Neural cell (in vitro differentiated cells): Measurements from ENCODE around the gene KCNH5. TPM values are rescaled to one million over a fixed set of nuclear protein-coding genes. Genes with fewer than 3 reads are reported as not detected.

Experiments
- H2AFZ ChIP-seq: fragments of 200-600, 300-800 bp; sonication (generic), shearing (Covaris generic); 2 replicates; pipeline ENCODE4 v1.6.0; 2014; ENCODE audit warnings: low read depth, mild to moderate bottlenecking, antibody characterized with exemption, low read length, moderate library complexity
- H3F3A ChIP-seq: fragments of 200-600 bp; shearing (Covaris generic); 2 replicates; pipeline ENCODE4 v1.6.1; 2016; ENCODE audit warnings: mild to moderate bottlenecking, moderate library complexity, mixed read lengths, antibody characterized with exemption, low read length; ENCODE audit not compliant: insufficient read depth, poor library complexity, severe bottlenecking
- H3K27ac ChIP-seq: fragments of 200-600, 300-800 bp; sonication (generic), shearing (Covaris generic); 2 replicates; pipeline ENCODE4 v1.5.1; 2014; ENCODE audit warnings: mild to moderate bottlenecking, low read length, moderate library complexity
- H3K27me3 ChIP-seq: fragments of 300-800, 200-600 bp; sonication (generic), shearing (Covaris generic); 2 replicates; pipeline ENCODE4 v1.6.0; 2014; ENCODE audit warnings: mild to moderate bottlenecking, low read depth, low read length, moderate library complexity; ENCODE audit not compliant: insufficient read depth
- H3K36me3 ChIP-seq: fragments of 300-800, 200-600 bp; sonication (generic), shearing (Covaris generic); 2 replicates; pipeline ENCODE4 v1.5.1; 2014; ENCODE audit warnings: mild to moderate bottlenecking, antibody characterized with exemption, low read length, moderate library complexity; ENCODE audit not compliant: insufficient read depth
- H3K4me2 ChIP-seq: fragments of 300-800, 200-600 bp; sonication (generic), shearing (Covaris generic); 2 replicates; pipeline ENCODE4 v1.6.0; 2014; ENCODE audit warnings: mild to moderate bottlenecking, low read length
- H3K4me3 ChIP-seq: fragments of 300-800, 200-600 bp; sonication (generic), shearing (Covaris generic); 2 replicates; pipeline ENCODE4 v1.5.1; 2014; ENCODE audit warnings: mild to moderate bottlenecking, low read length, moderate library complexity
- H3K79me2 ChIP-seq: fragments of 200-600 bp; shearing (Covaris generic); replicated peaks from 2 replicates; pipeline ENCODE4 v1.6.0; 2014; ENCODE audit warnings: mild to moderate bottlenecking, low read length, moderate library complexity; ENCODE audit not compliant: insufficient read depth
- H3K9ac ChIP-seq: fragments of 300-800, 200-600 bp; sonication (generic), shearing (Covaris generic); 2 replicates; pipeline ENCODE4 v1.6.1; 2016; ENCODE audit warnings: mild to moderate bottlenecking, low read length, mixed read lengths
- H3K9me2 ChIP-seq: fragments of 200-600 bp; shearing (Covaris generic); 2 replicates; pipeline ENCODE4 v1.6.1; 2016; ENCODE audit warnings: mild to moderate bottlenecking, low read length, mixed read lengths; ENCODE audit not compliant: insufficient read depth
- H3K9me3 ChIP-seq: fragments of 200-600, 300-800 bp; sonication (generic), shearing (Covaris generic); 2 replicates; pipeline ENCODE4 v1.6.1; 2016; ENCODE audit warnings: mild to moderate bottlenecking, mixed run types, low read length, moderate library complexity, mixed read lengths
- H4K20me1 ChIP-seq: fragments of 200-600 bp; shearing (Covaris generic); 2 replicates; pipeline ENCODE4 v1.6.1; 2016; ENCODE audit warnings: mild to moderate bottlenecking, mixed run types; ENCODE audit not compliant: insufficient read depth
- EP300 ChIP-seq: fragments of 450-650 bp; conservative IDR thresholded peaks from 2 replicates; pipeline ENCODE4 v1.6.1; 2014; ENCODE audit warnings: antibody characterized with exemption, mild to moderate bottlenecking, moderate library complexity; ENCODE audit not compliant: poor library complexity, severe bottlenecking
- EZH2 ChIP-seq: fragments of 200-600, 300-800 bp; shearing (Covaris generic), sonication (generic); IDR thresholded peaks from 2 replicates; pipeline ENCODE4 v1.6.1; 2014; ENCODE audit warnings: antibody characterized with exemption, low read length, borderline replicate concordance, mild to moderate bottlenecking; ENCODE audit not compliant: insufficient read depth, poor library complexity, severe bottlenecking
- MXI1 ChIP-seq: fragments of 450-650 bp; conservative IDR thresholded peaks from 2 replicates; pipeline ENCODE4 v1.6.1; 2014; ENCODE audit warnings: antibody characterized with exemption, mild to moderate bottlenecking; ENCODE audit not compliant: poor library complexity, severe bottlenecking
- POLR2AphosphoS5 ChIP-seq: IDR thresholded peaks from 2 replicates; pipeline ENCODE4 v1.6.1; 2012
- RAD21 ChIP-seq: fragments of 450-650 bp; conservative IDR thresholded peaks from 2 replicates; pipeline ENCODE4 v1.6.1; 2014; ENCODE audit warnings: antibody characterized with exemption, mild to moderate bottlenecking, moderate library complexity
- SMC3 ChIP-seq: fragments of 450-650 bp; conservative IDR thresholded peaks from 2 replicates; pipeline ENCODE4 v1.6.1; 2014; ENCODE audit warnings: antibody characterized with exemption, mild to moderate bottlenecking, moderate library complexity; ENCODE audit not compliant: poor library complexity
- TAF1 ChIP-seq: IDR thresholded peaks from 2 replicates; pipeline ENCODE4 v1.6.1; 2012; ENCODE audit warnings: low read depth
- polyA plus RNA-seq: library from polyadenylated mRNA; depleted of rRNA; stranded (reverse); fragments of >200 nt; gene quantifications from 2 replicates; pipeline ENCODE4 v1.2.3, GENCODE V29; 2014
- TF ChIP-seq, protein P1 (sequence below): IDR thresholded peaks from 2 replicates; pipeline ENCODE4 v1.6.1; 2012; ENCODE audit warnings: borderline replicate concordance
- TF ChIP-seq, protein P2 (sequence below): fragments of 450-650 bp; IDR thresholded peaks from 2 replicates; pipeline ENCODE4 v1.5.1; 2014; ENCODE audit warnings: antibody characterized with exemption, mild to moderate bottlenecking, moderate library complexity; ENCODE audit not compliant: poor library complexity, severe bottlenecking

KCNH5 gene
- polyA plus RNA-seq, 1 donor from 2014 or later, result 0.95 TPM

- H3K9ac ChIP-seq, result no peak overlapping the region
- no peak overlapping the region for H3K4me2 ChIP-seq
- no peaks in the 10 kb centered on the region for H3K36me3 ChIP-seq
- H3F3A ChIP-seq, result no peaks in the 10 kb centered on the region
- H3K27ac ChIP-seq, result no peak overlapping the region
- TF ChIP-seq, protein P1, sequence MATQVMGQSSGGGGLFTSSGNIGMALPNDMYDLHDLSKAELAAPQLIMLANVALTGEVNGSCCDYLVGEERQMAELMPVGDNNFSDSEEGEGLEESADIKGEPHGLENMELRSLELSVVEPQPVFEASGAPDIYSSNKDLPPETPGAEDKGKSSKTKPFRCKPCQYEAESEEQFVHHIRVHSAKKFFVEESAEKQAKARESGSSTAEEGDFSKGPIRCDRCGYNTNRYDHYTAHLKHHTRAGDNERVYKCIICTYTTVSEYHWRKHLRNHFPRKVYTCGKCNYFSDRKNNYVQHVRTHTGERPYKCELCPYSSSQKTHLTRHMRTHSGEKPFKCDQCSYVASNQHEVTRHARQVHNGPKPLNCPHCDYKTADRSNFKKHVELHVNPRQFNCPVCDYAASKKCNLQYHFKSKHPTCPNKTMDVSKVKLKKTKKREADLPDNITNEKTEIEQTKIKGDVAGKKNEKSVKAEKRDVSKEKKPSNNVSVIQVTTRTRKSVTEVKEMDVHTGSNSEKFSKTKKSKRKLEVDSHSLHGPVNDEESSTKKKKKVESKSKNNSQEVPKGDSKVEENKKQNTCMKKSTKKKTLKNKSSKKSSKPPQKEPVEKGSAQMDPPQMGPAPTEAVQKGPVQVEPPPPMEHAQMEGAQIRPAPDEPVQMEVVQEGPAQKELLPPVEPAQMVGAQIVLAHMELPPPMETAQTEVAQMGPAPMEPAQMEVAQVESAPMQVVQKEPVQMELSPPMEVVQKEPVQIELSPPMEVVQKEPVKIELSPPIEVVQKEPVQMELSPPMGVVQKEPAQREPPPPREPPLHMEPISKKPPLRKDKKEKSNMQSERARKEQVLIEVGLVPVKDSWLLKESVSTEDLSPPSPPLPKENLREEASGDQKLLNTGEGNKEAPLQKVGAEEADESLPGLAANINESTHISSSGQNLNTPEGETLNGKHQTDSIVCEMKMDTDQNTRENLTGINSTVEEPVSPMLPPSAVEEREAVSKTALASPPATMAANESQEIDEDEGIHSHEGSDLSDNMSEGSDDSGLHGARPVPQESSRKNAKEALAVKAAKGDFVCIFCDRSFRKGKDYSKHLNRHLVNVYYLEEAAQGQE, result no peak
- TF ChIP-seq TAF1, result no peak
- TF ChIP-seq EZH2, result no peak
- TF ChIP-seq, protein P2, sequence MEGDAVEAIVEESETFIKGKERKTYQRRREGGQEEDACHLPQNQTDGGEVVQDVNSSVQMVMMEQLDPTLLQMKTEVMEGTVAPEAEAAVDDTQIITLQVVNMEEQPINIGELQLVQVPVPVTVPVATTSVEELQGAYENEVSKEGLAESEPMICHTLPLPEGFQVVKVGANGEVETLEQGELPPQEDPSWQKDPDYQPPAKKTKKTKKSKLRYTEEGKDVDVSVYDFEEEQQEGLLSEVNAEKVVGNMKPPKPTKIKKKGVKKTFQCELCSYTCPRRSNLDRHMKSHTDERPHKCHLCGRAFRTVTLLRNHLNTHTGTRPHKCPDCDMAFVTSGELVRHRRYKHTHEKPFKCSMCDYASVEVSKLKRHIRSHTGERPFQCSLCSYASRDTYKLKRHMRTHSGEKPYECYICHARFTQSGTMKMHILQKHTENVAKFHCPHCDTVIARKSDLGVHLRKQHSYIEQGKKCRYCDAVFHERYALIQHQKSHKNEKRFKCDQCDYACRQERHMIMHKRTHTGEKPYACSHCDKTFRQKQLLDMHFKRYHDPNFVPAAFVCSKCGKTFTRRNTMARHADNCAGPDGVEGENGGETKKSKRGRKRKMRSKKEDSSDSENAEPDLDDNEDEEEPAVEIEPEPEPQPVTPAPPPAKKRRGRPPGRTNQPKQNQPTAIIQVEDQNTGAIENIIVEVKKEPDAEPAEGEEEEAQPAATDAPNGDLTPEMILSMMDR, result no peak
- TF ChIP-seq MXI1, result no peak
- TF ChIP-seq POLR2AphosphoS5, result no peak
- no peak for TF ChIP-seq SMC3
- TF ChIP-seq EP300, result no peak
- TF ChIP-seq RAD21, result no peak
- H3K9me2 ChIP-seq, result no peaks in the 10 kb centered on the region
- H2AFZ ChIP-seq, result no peak overlapping the region
- H3K79me2 ChIP-seq, result no peaks in the 10 kb centered on the region
- no peak overlapping the region for H3K4me3 ChIP-seq
- no peaks in the 10 kb centered on the region for H3K9me3 ChIP-seq
- H3K27me3 ChIP-seq, result no peaks in the 10 kb centered on the region
- H4K20me1 ChIP-seq, result no peaks in the 10 kb centered on the region
Observed at GRCh38 chr14:62670526-62670925, 374.7 kb downstream of the KCNH5 start.

DNA sequence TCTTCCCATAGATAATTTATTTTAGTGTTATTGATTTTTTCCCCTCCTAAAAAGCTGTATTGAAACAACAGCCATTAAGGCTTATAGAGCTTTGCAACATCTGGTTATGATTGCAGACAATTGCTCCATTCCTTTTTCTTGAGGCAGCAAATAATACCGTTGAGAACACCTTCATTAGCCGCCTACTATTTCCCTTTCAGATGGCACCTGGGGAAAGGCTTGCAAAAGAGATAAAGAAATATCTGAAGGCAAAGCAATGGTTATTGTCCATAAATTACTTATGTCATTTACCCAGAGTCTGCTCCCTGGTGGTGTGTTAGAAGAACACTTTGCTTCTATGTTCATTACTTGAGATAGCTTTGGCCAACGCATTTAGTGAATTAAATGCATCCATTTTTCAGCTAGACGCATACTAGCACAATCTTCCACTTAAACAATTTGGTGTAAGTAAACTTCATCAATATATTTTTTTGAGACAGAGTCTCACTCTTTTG, 377.8 kb downstream of the KCNH5 start:
- Histone ChIP-seq H3K4me3 (no peak overlapping the region), H4K20me1 (no peaks in the 10 kb centered on the region), H3K36me3 (no peaks in the 10 kb centered on the region), H2AFZ (no peak overlapping the region), H3K4me2 (no peak overlapping the region), H3K9me2 (no peaks in the 10 kb centered on the region), H3K9me3 (no peaks in the 10 kb centered on the region), H3K9ac (no peak overlapping the region), H3F3A (no peaks in the 10 kb centered on the region), H3K79me2 (no peaks in the 10 kb centered on the region), H3K27ac (no peak overlapping the region), H3K27me3 (peaks cover 5% of the 10 kb centered on the region)
- TF ChIP-seq SMC3, result peak; percentile 15
- TF ChIP-seq, protein P1, result no peak
